NCI-H2029 treated with DMSO at 0.1 percent for 48 hours (cell line): ENCODE data around the gene ATP6V1G2.
"Not testable (repeated sequence)": the region's sequence is repeated elsewhere in the genome, so short reads cannot be mapped to it uniquely, and the experiment has no call there.

Source experiments
- DNase-seq: peaks from one replicate; lab custom pipeline; 2025; lab: John Stamatoyannopoulos, UW

The ATP6V1G2 gene

GRCh38 chr6:31575952-31576685 lies 29.7 kb upstream of the ATP6V1G2 start:
- DNase-seq, result no peak

GRCh38 chr6:31575335-31575901 lies 29.0 kb upstream of the ATP6V1G2 start, which contains the start of gene TNF:
Gene TNF (plus strand): TSS chr6:31575565. CDS start chr6:31575742, 177 bp downstream.
- no peak for DNase-seq

- no peak for DNase-seq
Measured at GRCh38 chr6:31574106-31575061, 28.0 kb upstream of the ATP6V1G2 start.

GRCh38 chr6:31573239-31574105 lies 27.1 kb upstream of the ATP6V1G2 start:
- DNase-seq, result no peak

- DNase-seq, result no peak
Measured at GRCh38 chr6:31572041-31572911, 25.9 kb upstream of the ATP6V1G2 start, which contains the start of gene LTA. Gene LTA (plus strand): TSS chr6:31572289. CDS start chr6:31572743, 454 bp downstream.

GRCh38 chr6:31569861-31570536 lies 23.6 kb upstream of the ATP6V1G2 start:
- DNase-seq, result no peak

GRCh38 chr6:31568537-31568961 lies 22.1 kb upstream of the ATP6V1G2 start:
- DNase-seq, result no peak

- DNase-seq, result no peak
Measured at GRCh38 chr6:31567531-31568370, 21.3 kb upstream of the ATP6V1G2 start.

- no peak for DNase-seq
Measured at GRCh38 chr6:31560697-31561058, 14.3 kb upstream of the ATP6V1G2 start.

GRCh38 chr6:31559958-31560696 lies 13.7 kb upstream of the ATP6V1G2 start:
- no peak for DNase-seq

GRCh38 chr6:31559606-31559957 lies 13.2 kb upstream of the ATP6V1G2 start:
- no peak for DNase-seq

- DNase-seq, result no peak
Measured at GRCh38 chr6:31558631-31559500, 12.5 kb upstream of the ATP6V1G2 start.

- DNase-seq, result no peak
Measured at GRCh38 chr6:31558318-31558625, 11.9 kb upstream of the ATP6V1G2 start.

GRCh38 chr6:31557443-31558317 lies 11.3 kb upstream of the ATP6V1G2 start:
- DNase-seq, result no peak

GRCh38 chr6:31556307-31556706 lies 9.9 kb upstream of the ATP6V1G2 start:
- DNase-seq, result no peak

- not testable (repeated sequence) for DNase-seq
Measured at GRCh38 chr6:31551371-31551770, 5.0 kb upstream of the ATP6V1G2 start.

GRCh38 chr6:31548544-31548873 lies 2.1 kb upstream of the ATP6V1G2 start:
- no peak for DNase-seq
